SW 1271 (cell line): Measurements from ENCODE around the gene SAMM50.

Experiments used
- DNase-seq, 2 experiments: peaks; one replicate each; lab custom pipeline; 2025; lab: John Stamatoyannopoulos, UW

Gene SAMM50

DNA sequence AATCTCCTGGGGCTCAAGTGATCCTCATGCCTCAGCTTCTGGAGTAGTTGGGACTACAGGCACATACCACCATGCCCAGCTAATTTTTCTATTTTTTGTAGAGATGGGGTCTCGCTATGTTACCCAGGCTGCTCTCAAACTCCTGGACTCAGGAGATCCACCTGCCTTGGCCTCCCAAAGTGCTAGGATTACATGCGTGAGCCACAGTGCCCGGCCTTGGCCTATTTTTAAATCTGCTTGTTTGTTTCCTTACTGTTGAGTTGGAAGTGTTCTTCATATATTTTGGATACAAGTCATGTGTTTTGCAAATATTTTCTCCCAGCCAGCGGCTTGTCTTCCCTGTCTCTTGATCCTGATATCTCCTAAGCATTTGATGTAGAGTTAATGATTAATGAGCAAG, 73.8 kb downstream of the SAMM50 start:
- DNase-seq, result no peak

DNA sequence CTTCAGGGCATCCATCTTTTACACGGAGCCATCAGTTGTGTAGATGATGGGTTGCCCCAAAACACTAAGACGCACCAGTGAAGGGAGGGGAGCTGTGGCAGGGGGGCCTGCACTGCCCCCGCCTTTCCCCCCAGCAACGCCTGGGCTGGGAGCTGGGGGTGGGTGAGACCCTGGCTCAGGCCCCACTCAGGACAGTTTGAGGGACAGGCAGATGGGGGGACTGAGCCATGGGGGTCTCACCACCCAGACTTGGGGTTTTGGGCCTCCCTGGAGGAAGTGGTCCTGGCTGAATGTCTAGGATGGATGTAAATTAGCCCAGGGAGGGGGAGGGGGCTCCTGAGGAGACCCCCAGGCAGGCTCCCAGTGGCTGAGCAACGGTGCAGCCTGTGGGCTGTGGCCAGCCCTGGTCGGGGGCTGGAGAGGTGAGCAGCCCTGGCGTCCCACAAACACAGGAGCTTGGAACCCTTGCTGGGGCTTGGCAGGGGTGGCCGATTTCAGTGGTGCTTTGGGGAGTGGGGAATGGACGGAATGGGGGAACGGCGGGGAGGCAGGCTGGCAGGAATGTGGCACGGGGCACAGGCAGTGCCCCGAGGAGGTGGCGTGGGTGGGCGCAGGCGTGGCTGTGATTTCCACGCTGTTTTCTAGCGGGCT, 74.9 kb downstream of the SAMM50 start:
- no peak for DNase-seq

DNA sequence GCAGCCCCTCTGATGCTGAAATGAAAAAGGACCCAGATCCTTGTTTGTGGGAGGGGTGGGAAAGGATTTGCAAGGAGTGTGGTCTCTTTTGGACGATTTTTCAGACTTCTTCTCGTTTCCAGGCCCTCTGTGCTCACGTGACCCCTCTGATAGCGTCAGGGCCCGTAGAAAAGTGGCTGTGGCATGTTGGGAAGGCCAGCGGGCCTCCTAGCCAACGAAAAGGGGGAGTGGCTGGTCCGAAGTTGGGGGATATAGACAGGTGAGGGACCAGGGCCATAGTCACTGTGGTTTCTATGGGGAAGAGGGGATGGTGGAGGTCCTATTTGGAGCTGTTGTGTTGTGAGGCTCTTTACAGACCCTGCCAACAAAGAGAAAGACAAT, 75.5 kb downstream of the SAMM50 start:
- DNase-seq, result no peak

DNA sequence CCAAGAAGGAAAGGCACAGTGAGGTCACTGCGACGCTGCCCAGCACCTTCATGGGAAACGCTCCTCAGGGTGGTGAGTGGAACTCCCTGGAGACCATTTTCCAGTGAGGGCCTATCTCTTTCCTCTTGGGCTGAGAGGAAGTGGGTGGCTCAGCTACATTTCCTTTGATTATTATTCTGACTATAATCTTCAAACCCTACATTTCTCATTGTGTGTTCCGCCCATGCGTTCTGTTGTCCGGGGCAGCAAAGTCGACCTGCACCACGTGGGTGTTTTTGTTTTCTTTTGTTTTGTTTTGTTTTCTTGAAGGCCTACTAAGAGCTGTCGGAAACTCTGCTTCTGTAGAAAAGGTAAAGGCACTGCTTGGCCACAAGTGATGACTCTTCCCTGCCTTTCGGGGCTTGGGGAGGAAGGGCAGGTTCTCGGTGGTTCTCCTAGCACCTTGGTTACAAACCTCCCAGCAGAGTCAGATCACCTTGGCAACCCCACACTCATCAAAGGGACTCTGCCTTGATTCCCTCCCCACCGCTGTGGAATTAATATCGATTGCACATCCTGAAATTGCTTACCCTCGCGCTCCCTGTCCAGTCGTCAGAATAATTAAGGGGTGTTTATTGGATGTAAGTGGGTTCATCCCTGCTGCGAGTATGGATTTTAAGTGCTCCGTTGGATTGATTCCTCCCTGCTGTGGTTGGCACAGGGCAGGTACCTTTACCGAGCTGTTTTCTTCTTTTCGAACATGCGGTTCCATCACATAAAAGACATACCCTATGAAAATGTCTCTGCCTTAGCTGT, 76.1 kb downstream of the SAMM50 start:
- no peak for DNase-seq

DNA sequence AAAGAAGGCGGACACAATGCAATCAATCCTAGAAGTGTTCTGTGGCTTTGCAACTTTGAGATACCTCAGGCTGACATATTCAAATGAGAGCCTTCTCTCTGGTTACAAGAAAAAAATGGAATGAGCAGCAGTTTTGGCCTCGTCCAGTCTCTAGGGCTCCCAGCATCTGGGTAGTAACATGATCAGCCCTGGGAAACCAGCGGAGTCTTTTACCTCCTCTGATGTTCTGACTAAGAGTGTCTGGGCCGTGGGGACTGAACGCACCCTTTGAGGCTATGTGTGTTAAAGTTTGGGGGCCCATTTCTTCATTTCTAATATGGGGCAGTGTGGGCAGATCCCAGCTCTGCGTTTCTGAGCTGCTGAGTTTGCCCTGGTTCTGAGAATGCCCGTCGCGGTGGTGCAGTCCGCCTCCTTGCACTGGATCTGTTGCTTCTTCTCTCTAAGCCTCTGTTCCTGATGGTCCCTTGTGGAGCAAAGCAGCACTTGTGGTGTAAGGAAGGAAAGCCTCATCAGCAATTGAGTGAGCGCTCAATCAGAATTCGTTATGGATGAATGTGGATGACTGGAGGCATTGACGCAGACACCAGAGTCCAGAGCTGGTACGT, 77.0 kb downstream of the SAMM50 start:
- no peak for DNase-seq

DNA sequence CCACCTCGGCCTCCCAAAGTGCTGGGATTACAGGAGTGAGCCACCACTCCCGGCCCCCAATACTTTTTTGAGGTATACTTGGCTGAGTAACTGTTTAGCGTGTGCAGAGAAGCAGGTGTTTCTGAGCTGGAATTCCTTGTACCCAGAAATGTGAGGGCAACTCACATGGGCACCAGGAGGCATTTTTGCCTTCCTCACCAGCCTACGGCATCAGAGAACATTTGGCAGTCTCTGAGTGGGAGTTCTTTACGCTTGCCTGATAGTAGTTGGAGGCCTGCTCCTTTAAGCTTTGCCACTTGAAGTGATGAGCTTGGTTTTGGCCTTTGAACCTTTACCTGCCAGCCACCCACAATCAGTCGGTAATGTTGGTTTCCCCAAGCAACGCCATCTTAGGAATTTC, 78.0 kb downstream of the SAMM50 start:
- DNase-seq, result no peak

DNA sequence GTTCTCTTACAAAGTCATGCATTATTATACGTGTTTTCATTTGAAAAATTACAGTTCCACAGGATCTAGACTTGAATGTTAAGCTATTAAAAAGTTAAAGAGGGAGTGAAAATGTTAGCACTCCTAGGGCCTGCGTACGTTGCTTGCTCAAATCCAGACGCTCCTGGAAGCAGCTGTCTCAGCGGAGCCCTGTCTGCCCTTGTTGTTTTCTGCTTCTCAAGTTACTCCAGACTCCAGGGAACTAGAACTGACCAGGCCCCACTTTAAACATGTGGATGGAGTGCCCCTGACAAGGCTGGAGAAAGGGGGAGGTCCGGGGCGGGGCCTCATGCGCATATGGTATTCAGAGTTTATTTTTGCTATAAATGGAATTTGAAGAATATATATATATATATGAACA, 78.5 kb downstream of the SAMM50 start:
- no peak for DNase-seq

DNA sequence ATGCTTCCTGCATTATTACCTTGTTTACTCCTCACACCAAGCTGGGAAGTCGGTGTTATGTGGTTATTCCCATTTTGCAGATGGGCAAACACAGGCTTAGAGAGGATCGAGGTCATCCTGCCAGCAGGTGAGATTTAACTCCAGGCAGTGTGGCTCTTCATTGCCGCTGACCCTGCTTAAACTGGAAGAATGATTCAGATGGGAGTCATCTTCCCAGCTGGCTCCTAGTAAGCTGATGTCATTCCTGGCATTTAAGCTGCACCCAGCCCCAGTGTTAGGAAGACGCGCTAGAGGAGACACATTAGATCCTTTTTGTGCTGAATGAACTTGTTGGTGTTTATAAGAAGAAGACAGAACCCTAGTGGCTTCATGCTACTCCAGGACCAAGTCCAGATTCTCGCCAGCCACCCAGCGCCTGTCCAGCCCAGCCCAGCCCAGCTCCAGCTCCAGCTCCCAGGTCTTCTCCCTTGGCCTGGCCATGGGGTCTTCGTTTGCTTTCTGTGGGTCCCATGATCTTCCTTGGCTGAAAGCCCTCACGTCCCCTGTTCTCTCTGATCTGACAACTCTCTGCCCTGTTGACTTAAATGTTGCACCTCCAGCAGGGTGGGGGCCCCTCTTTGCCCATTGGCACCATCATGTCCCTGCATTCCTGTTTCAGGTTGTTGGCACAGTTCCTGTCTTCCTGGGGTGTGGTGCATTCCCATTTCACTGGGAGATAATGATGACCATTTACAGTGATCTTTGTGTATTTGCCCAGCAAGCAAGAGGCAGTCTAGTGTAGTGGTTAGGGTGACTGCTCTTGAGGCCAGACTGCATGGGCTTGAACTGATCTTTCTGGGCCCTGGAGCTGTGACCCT, 82.5 kb downstream of the SAMM50 start:
- DNase-seq, result peak; percentile 72 to 83

DNA sequence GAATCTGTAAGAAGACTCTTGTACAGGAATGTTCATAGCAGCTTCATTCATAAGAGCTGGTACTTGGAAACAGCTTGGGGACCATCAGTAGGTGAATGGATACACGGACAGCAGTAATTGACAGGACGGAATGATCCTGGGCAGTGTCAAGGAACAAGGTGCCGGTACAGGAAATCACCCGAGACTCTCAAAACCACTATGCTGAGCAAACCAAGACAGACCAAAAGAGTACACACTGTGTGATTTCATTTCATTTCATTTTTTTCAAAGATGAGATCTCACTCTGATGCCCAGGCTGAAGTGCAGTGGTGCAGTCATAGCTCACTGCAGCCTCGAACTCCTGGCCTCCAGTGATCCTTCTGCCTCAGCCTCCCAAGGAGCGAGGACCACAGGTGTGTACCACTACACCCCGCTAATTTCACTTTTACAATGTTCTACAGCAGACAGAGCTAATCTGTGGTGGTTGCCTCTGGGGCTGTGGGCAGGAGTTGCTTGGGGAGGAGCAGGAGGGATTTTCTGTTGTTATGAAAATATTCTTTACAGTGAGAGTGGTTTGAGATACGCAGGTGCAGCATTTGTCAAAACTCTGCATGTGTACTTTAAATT, 84.4 kb downstream of the SAMM50 start:
- no peak for DNase-seq

DNA sequence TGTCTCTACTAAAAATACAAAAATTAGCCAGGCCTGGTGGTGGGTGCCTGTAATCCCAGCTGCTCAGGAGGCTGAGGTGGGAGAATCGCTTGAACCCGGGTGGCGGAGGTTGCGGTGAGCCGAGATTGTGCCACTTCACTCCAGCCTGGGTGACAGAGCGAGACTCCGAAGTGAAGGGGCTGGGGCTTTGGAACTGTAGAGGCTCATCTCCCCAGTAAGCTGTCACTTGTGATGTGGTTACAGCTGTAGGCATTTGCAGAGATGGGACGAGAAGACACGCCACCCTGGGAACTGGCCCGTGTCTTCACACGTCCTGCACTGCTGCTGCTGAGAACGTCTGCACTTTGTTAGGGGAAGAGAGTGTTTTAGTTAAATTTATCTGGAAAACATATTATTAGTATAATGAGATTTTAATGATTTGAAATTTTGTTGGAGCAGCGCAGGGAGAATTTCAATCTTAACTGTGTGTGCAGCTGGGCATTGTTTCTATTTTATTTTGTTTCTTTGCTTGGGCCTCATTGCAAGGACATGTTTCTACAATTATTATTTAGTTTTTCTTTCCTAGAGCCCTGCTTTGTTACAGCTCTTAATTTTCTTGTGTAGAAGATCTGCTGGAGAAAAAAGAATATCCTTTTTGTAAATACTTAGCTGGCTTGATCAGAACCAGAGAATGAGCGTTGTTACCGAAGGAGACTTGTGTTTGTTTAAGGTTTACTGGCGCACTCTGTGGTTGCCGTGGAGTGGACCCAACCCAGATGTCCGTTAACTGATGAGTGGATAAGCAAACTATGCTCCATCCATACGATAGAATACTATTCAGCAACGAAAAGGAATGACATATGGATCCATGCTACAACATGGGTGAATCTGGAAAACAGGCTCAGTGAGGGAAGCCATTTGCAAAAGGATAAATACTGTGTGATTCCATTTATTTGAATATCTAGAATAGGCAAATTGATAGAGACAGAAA, 87.3 kb downstream of the SAMM50 start:
- no peak for DNase-seq

DNA sequence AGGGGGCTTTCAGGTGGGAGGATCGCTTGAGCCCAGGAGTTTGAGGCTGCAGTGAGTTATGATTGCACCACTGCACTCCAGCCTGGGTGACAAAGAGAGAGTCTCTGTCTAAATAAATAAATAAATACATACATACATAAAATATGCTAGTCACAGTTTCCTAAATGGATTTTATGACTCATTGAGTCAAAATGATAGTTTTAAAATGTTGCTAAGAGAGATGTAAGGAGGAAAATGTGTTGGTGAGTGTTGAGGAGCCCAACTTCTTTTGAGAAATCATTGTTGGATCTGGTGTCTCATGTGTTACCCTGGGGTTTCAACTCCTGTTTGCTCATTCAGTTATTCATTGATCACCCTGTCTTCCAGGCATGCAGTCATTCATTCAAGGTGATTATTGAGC, 89.9 kb downstream of the SAMM50 start:
- no peak for DNase-seq
